ENCODE data around the gene HPGD. TPM values are rescaled to one million over a fixed set of nuclear protein-coding genes. Genes with fewer than 3 reads are reported as not detected.

The HPGD gene
- total RNA-seq, 1 donor from 2014 or later: 5.7 TPM

DNA sequence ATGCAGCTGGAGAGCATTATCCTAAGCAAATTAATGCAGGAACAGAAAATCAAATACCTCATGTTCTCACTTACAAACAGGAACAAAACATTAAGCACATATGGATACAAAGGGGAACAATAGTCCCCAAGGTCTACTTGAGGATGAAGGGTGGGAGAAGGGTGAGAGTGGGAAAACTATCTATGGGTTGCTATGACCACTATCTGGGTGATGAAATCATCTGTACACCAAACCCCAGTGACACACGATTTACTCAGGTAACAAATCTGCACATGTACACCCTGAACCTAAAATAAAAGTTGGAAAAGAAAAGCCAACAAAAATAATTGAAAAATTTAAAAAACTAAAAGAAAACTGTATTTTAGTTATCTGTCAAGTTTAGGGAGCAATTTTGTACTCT, 5.9 kb downstream of the HPGD start:
- no peak overlapping the region for H3K4me3 ChIP-seq (ENCODE audit: low read length in 3 of 3)

GRCh38 chr4:174512745-174513144, 9.5 kb downstream of the HPGD start:
- no peaks in the 10 kb centered on the region for H3K9me3 ChIP-seq (ENCODE audit: control insufficient read depth in 3 of 3, low read length in 3 of 3)
- H3K27ac ChIP-seq (ENCODE audit: low read depth, low read length): no peak overlapping the region
- H3K4me3 ChIP-seq (ENCODE audit: low read length in 3 of 3): no peak overlapping the region
- H3K4me1 ChIP-seq (ENCODE audit: control insufficient read depth in 3 of 3, insufficient read depth in 3 of 3, low read length in 3 of 3): no peaks in the 10 kb centered on the region
- no peaks in the 10 kb centered on the region for H3K36me3 ChIP-seq (ENCODE audit: control insufficient read depth in 3 of 3, insufficient read depth in 3 of 3, low read length in 3 of 3)
- H3K27me3 ChIP-seq (ENCODE audit: control insufficient read depth in 3 of 3, insufficient read depth in 3 of 3, low read length in 3 of 3): no peaks in the 10 kb centered on the region
- H3K9ac ChIP-seq (ENCODE audit: low read depth in 1 of 3, low read length in 3 of 3): no peak overlapping the region

More for the DNA sequence above, 5.9 kb downstream of the HPGD start:
- Histone ChIP-seq H3K27ac (ENCODE audit: low read depth, low read length) (no peak overlapping the region), H3K9me3 (ENCODE audit: control insufficient read depth in 3 of 3, low read length in 3 of 3) (no peaks in the 10 kb centered on the region), H3K4me1 (ENCODE audit: control insufficient read depth in 3 of 3, insufficient read depth in 3 of 3, low read length in 3 of 3) (no peaks in the 10 kb centered on the region), H3K36me3 (ENCODE audit: control insufficient read depth in 3 of 3, insufficient read depth in 3 of 3, low read length in 3 of 3) (no peaks in the 10 kb centered on the region), H3K27me3 (ENCODE audit: control insufficient read depth in 3 of 3, insufficient read depth in 3 of 3, low read length in 3 of 3) (no peaks in the 10 kb centered on the region), H3K9ac (ENCODE audit: low read depth in 1 of 3, low read length in 3 of 3) (no peak overlapping the region)

DNA sequence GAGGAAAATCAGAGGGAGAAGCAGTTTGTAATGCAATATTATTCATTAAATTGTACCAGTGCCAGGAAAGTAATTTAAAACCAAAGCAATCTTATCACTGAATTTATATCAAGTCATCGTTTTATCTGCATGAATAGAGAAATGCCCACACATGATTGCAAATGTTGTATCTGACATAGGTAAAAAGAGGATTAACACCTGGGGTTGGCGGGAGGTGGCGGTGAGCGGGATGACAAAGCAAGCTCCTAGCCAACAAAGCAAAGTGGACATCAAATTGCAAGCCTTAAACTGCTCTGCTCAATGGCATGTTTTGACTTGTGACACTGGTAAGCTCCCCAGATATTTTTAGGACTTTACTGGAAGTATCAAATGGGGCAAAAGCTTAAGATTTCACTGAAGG, 16.4 kb downstream of the HPGD start:
- Histone ChIP-seq H3K4me3 (ENCODE audit: low read length in 3 of 3) (no peak overlapping the region), H3K9ac (ENCODE audit: low read depth in 1 of 3, low read length in 3 of 3) (no peak overlapping the region), H3K36me3 (ENCODE audit: control insufficient read depth in 3 of 3, insufficient read depth in 3 of 3, low read length in 3 of 3) (no peaks in the 10 kb centered on the region), H3K27me3 (ENCODE audit: control insufficient read depth in 3 of 3, insufficient read depth in 3 of 3, low read length in 3 of 3) (no peaks in the 10 kb centered on the region), H3K27ac (ENCODE audit: low read depth, low read length) (no peak overlapping the region), H3K4me1 (ENCODE audit: control insufficient read depth in 3 of 3, insufficient read depth in 3 of 3, low read length in 3 of 3) (no peaks in the 10 kb centered on the region), H3K9me3 (ENCODE audit: control insufficient read depth in 3 of 3, low read length in 3 of 3) (no peaks in the 10 kb centered on the region)

DNA sequence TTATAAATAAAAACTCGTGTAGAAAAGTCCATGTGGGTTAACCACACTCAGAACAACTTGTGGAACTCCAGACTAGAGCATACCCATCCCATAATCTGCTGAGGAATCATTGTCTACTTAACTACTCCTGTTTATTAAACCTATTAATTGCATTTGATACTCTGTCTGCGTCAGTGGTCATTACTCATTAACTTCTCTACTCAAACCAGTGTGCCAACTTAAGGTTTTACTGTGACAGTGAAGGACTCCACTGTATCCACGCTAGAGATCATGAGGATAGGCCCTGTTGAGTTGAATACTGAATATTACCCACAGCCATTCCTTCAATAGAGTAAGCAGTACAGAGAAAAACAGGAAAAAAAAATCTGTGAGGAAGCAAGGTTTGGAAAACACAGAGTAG, 17.3 kb downstream of the HPGD start:
- no peak overlapping the region for H3K4me3 ChIP-seq (ENCODE audit: low read length in 3 of 3)
- no peak overlapping the region for H3K27ac ChIP-seq (ENCODE audit: low read depth, low read length)
- H3K36me3 ChIP-seq (ENCODE audit: control insufficient read depth in 3 of 3, insufficient read depth in 3 of 3, low read length in 3 of 3): no peaks in the 10 kb centered on the region
- H3K9me3 ChIP-seq (ENCODE audit: control insufficient read depth in 3 of 3, low read length in 3 of 3): no peaks in the 10 kb centered on the region
- no peak overlapping the region for H3K9ac ChIP-seq (ENCODE audit: low read depth in 1 of 3, low read length in 3 of 3)
- no peaks in the 10 kb centered on the region for H3K4me1 ChIP-seq (ENCODE audit: control insufficient read depth in 3 of 3, insufficient read depth in 3 of 3, low read length in 3 of 3)
- no peaks in the 10 kb centered on the region for H3K27me3 ChIP-seq (ENCODE audit: control insufficient read depth in 3 of 3, insufficient read depth in 3 of 3, low read length in 3 of 3)

DNA sequence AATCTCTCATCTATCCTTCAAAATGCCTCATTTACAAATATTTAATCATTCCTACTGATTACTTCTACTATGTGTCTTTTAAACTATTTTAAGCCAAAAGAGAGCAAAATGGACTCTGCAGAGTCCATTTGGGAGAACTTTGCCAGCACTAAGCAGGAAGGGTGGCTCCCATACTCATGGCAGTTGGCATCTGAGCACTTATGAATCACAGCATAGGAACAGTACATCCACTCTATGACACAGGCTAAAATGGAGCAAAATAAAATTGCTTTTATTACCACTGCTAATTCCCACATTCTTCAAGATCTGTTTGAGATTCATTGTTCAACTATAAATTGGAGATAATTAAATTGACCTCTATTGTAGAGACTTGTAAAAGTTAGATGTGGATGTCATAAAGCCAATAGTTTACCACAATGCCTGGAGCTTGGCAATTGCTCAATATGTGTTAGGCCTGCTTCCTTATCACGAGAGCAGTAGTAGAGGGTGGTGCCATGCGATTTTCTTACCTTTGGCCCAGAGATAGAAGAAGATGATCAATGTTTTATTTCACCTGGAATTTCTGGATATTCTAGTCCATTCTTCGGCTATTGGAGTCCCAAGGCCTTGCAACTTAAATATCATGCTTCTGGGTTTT, 19.1 kb downstream of the HPGD start:
- no peaks in the 10 kb centered on the region for H3K36me3 ChIP-seq (ENCODE audit: control insufficient read depth in 3 of 3, insufficient read depth in 3 of 3, low read length in 3 of 3)
- H3K27me3 ChIP-seq (ENCODE audit: control insufficient read depth in 3 of 3, insufficient read depth in 3 of 3, low read length in 3 of 3): no peaks in the 10 kb centered on the region
- H3K9me3 ChIP-seq (ENCODE audit: control insufficient read depth in 3 of 3, low read length in 3 of 3): no peaks in the 10 kb centered on the region
- H3K4me3 ChIP-seq (ENCODE audit: low read length in 3 of 3): no peak overlapping the region
- H3K27ac ChIP-seq (ENCODE audit: low read depth, low read length): no peak overlapping the region
- H3K9ac ChIP-seq (ENCODE audit: low read depth in 1 of 3, low read length in 3 of 3): no peak overlapping the region
- H3K4me1 ChIP-seq (ENCODE audit: control insufficient read depth in 3 of 3, insufficient read depth in 3 of 3, low read length in 3 of 3): no peaks in the 10 kb centered on the region

DNA sequence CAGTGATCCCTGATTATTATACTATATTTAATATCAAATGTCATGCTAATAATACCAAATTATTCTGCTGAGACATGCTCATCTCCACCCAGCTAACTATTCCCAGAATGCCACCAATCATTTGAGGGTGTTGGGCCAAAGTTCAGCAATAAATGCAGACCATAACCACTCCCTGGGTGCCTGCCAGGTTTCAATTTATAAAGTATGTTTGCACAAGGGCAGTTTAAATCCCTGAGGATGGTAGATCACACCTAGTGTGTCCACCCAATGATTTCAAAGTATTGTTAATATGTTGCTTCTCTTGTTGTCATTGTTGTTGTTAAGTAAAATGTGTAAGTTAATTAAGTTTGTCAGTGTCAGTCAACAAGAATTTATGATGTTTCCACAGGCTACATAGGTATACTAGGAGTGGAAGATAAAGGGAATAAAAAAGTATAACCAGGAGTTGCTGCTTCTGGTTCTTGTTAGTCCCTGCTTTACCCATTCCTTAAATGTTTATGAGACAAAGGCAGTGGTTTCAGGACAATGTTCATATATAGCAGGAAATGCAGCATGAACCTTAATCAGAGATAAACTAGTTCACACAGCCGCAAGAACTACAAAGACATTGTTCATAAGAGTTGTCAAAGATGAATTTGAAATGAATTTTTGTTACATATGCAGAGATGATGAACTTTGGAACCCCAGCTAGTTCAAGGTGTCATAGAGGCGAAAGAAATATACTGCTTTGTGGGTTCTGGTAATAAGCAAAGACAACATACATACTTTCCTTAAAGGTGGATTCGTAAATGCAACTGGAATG, 25.5 kb downstream of the HPGD start:
- no peak overlapping the region for H3K27ac ChIP-seq (ENCODE audit: low read depth, low read length)
- no peak overlapping the region for H3K9ac ChIP-seq (ENCODE audit: low read depth in 1 of 3, low read length in 3 of 3)
- no peaks in the 10 kb centered on the region for H3K9me3 ChIP-seq (ENCODE audit: control insufficient read depth in 3 of 3, low read length in 3 of 3)
- no peaks in the 10 kb centered on the region for H3K27me3 ChIP-seq (ENCODE audit: control insufficient read depth in 3 of 3, insufficient read depth in 3 of 3, low read length in 3 of 3)
- H3K4me3 ChIP-seq (ENCODE audit: low read length in 3 of 3): no peak overlapping the region
- H3K4me1 ChIP-seq (ENCODE audit: control insufficient read depth in 3 of 3, insufficient read depth in 3 of 3, low read length in 3 of 3): no peaks in the 10 kb centered on the region
- no peaks in the 10 kb centered on the region for H3K36me3 ChIP-seq (ENCODE audit: control insufficient read depth in 3 of 3, insufficient read depth in 3 of 3, low read length in 3 of 3)

DNA sequence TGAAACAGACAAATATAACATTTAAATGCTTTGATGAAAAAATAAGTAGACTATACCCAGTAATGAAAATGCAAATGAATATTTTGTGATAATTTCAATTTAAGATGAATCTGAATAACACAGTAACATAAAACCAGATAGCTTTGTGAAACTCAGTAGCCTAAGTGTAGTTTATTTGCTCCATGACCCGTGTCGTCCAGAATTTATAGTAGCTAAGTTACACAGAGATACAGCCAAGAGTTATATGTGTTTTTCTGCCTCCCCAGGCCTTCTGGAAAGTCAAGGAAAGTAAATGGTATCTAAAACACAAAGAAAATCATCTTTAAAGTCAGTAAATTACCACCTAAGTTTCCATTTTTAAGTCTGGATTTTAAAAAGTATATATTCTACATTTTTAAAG, 26.7 kb downstream of the HPGD start:
- H3K4me1 ChIP-seq (ENCODE audit: control insufficient read depth in 3 of 3, insufficient read depth in 3 of 3, low read length in 3 of 3): no peaks in the 10 kb centered on the region
- H3K4me3 ChIP-seq (ENCODE audit: low read length in 3 of 3): no peak overlapping the region
- H3K36me3 ChIP-seq (ENCODE audit: control insufficient read depth in 3 of 3, insufficient read depth in 3 of 3, low read length in 3 of 3): no peaks in the 10 kb centered on the region
- H3K9ac ChIP-seq (ENCODE audit: low read depth in 1 of 3, low read length in 3 of 3): no peak overlapping the region
- no peak overlapping the region for H3K27ac ChIP-seq (ENCODE audit: low read depth, low read length)
- no peaks in the 10 kb centered on the region for H3K27me3 ChIP-seq (ENCODE audit: control insufficient read depth in 3 of 3, insufficient read depth in 3 of 3, low read length in 3 of 3)
- H3K9me3 ChIP-seq (ENCODE audit: control insufficient read depth in 3 of 3, low read length in 3 of 3): no peaks in the 10 kb centered on the region

DNA sequence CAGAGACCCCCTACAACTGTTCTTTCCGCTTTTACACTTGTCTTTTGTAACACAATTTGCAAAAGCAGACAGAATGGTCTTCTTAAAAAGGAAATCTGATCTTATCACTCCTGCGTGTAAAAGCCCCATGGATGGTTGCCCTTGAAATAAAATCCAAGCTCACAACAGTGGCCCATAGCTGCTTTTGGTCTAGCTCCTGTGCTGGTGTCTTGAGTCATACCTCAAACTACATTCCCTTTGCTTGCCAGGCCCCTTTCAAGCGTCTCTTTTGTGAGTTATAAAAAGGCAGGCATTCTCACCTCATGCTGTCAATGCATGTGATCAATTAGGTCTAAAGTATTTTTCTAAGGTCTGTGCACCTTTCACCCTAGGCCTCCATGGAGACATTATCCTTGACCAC, 27.6 kb downstream of the HPGD start:
- Histone ChIP-seq H3K9ac (ENCODE audit: low read depth in 1 of 3, low read length in 3 of 3) (no peak overlapping the region), H3K27ac (ENCODE audit: low read depth, low read length) (no peak overlapping the region), H3K4me1 (ENCODE audit: control insufficient read depth in 3 of 3, insufficient read depth in 3 of 3, low read length in 3 of 3) (no peaks in the 10 kb centered on the region), H3K4me3 (ENCODE audit: low read length in 3 of 3) (no peak overlapping the region), H3K27me3 (ENCODE audit: control insufficient read depth in 3 of 3, insufficient read depth in 3 of 3, low read length in 3 of 3) (no peaks in the 10 kb centered on the region), H3K36me3 (ENCODE audit: control insufficient read depth in 3 of 3, insufficient read depth in 3 of 3, low read length in 3 of 3) (no peaks in the 10 kb centered on the region), H3K9me3 (ENCODE audit: control insufficient read depth in 3 of 3, low read length in 3 of 3) (no peaks in the 10 kb centered on the region)

DNA sequence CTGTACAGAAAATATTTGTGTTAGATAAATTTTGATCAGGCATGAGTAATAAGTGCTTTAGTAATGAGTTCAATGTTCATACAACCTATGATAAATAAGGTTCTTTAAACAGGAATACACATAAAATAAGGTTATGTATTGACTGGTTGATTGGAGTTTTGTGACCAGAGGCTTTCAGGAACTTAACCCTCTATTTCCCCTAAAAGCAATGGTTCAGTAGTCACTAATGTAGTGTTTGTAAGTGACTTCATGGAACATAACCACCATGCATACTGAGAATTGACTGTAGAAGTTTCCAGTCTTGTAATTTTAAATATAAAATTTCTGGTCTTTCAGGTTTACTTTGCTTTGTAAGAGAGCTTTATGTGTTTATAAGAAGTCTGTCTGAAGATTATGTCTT, 28.1 kb downstream of the HPGD start:
- no peaks in the 10 kb centered on the region for H3K4me1 ChIP-seq (ENCODE audit: control insufficient read depth in 3 of 3, insufficient read depth in 3 of 3, low read length in 3 of 3)
- H3K27me3 ChIP-seq (ENCODE audit: control insufficient read depth in 3 of 3, insufficient read depth in 3 of 3, low read length in 3 of 3): no peaks in the 10 kb centered on the region
- no peaks in the 10 kb centered on the region for H3K9me3 ChIP-seq (ENCODE audit: control insufficient read depth in 3 of 3, low read length in 3 of 3)
- no peak overlapping the region for H3K9ac ChIP-seq (ENCODE audit: low read depth in 1 of 3, low read length in 3 of 3)
- H3K36me3 ChIP-seq (ENCODE audit: control insufficient read depth in 3 of 3, insufficient read depth in 3 of 3, low read length in 3 of 3): no peaks in the 10 kb centered on the region
- H3K4me3 ChIP-seq (ENCODE audit: low read length in 3 of 3): no peak overlapping the region
- H3K27ac ChIP-seq (ENCODE audit: low read depth, low read length): no peak overlapping the region

DNA sequence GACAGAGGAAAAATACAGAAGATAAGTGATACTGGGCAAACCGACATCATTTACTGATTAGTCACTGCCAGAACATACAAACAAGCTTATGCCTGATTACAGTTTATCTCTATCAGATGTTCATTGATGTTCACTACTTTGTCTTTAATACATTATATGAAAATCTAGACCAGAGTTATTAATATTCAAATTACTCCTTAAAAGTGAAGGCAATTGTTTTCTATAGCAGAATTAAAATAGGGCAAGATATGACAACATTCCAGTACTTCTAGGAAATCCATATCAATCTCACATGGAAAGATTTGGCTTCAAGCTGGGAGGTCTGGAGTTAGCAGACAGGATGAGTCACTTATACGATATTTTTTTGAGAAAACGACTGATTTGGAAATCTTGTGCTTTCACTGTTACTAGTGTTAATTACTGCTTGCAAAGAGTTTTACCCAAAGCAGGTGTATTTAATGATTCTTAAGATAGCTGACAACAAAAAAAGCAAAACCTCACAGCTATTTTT, 31.8 kb downstream of the HPGD start:
- Histone ChIP-seq H3K4me1 (ENCODE audit: control insufficient read depth in 3 of 3, insufficient read depth in 3 of 3, low read length in 3 of 3) (no peaks in the 10 kb centered on the region), H3K9ac (ENCODE audit: low read depth in 1 of 3, low read length in 3 of 3) (no peak overlapping the region), H3K9me3 (ENCODE audit: control insufficient read depth in 3 of 3, low read length in 3 of 3) (no peaks in the 10 kb centered on the region), H3K4me3 (ENCODE audit: low read length in 3 of 3) (no peak overlapping the region), H3K36me3 (ENCODE audit: control insufficient read depth in 3 of 3, insufficient read depth in 3 of 3, low read length in 3 of 3) (no peaks in the 10 kb centered on the region), H3K27ac (ENCODE audit: low read depth, low read length) (no peak overlapping the region), H3K27me3 (ENCODE audit: control insufficient read depth in 3 of 3, insufficient read depth in 3 of 3, low read length in 3 of 3) (no peaks in the 10 kb centered on the region)
